Psoas muscle (tissue), 8 donors: ENCODE measurements around the gene OR5AN1. TPM values are rescaled to one million over a fixed set of nuclear protein-coding genes. Genes with fewer than 3 reads are reported as not detected.
"Not testable (repeated sequence)": the region's sequence is repeated elsewhere in the genome, so short reads cannot be mapped to it uniquely, and the experiment has no call there.

Experiments used
- ATAC-seq, 4 donors: fragments of 200-7000 bp; cut with Tn5 transposase; one replicate each; pipeline ENCODE4 v1.9.1; 2020; ENCODE audit warnings: moderate library complexity in 3 of 4, mild to moderate bottlenecking in 2 of 4
- DNase-seq, 2 donors: peaks; one replicate each; pipeline ENCODE4 v3.0.0-alpha.2; 2020
- H3K27ac ChIP-seq: fragments of 200-600 bp; one replicate; pipeline ENCODE4 v1.8.0; 2022
- H3K27me3 ChIP-seq, 3 donors: fragments of 200-600 bp in 1 of 3; one replicate each; pipeline versions ENCODE4 v1.6.1 to v1.8.0; 2013 to 2022; ENCODE audit warnings: low read length in 2 of 3, mild to moderate bottlenecking in 2 of 3, moderate library complexity in 1 of 3; ENCODE audit not compliant: insufficient read depth in 3 of 3
- H3K36me3 ChIP-seq, 2 donors: fragments of 200-600 bp in 1 of 2; one replicate each; pipeline versions ENCODE4 v1.6.1 to v1.8.0; 2013 to 2022; ENCODE audit warnings: low read depth in 1 of 2, mild to moderate bottlenecking in 1 of 2, moderate library complexity in 1 of 2; ENCODE audit not compliant: insufficient read depth in 1 of 2
- H3K4me1 ChIP-seq: fragments of 200-600 bp; one replicate; pipeline ENCODE4 v1.8.0; 2022
- H3K4me3 ChIP-seq: fragments of 200-600 bp; one replicate; pipeline ENCODE4 v1.8.0; 2022; ENCODE audit warnings: mild to moderate bottlenecking
- H3K9me3 ChIP-seq: fragments of 200-600 bp; one replicate; pipeline ENCODE4 v1.8.0; 2022
- WGBS, 3 donors: extraction: QIAGEN DNeasy Blood & Tissue Kit; methylation state at CpG; one replicate each; pipeline versions ENCODE4 v1.1.6 to v1.1.7; 2013; 5-methylcytosine and 5-hydroxymethylcytosine counted together
- intact Hi-C, 2 donors: fragments of 100-400 bp; cut with DNase I; formaldehyde crosslinking; loops; one replicate each; pipeline versions ENCODE4 v1.11.0 to v1.14.2; 2022
- polyA plus RNA-seq, 3 donors: library from polyadenylated mRNA; stranded (reverse); fragments of 200-250 nt; gene quantifications; one replicate each; pipeline ENCODE4 v1.2.3, GENCODE V29; 2013
- total RNA-seq, 4 donors: library from RNA; stranded (reverse); fragmentation: NEBNext Ultra II Directional in 2 of 4; extraction: Animal tissue kit (Norgen Biotek cat#: 25700) in 2 of 4; gene quantifications; one replicate each; pipeline versions ENCODE4 v1.2.1 to v1.2.4, GENCODE V29; 2021 to 2023
- TF ChIP-seq, protein P1 (sequence below): fragments of 200-600 bp; IDR thresholded peaks from one replicate; pipeline ENCODE4 v1.8.0; 2022; ENCODE audit warnings: antibody characterized with exemption
- donor health status: healthy with polysubstance abuse.
- donor health status: DM: no; HTN: no; CAD: no; lungs with moderate emphysema.
- donor health status: Bipolar disorder and iron deficiency.
- donor health status: healthy.
- donor health status: DM: yes; HTN: yes; CAD: no.
- donor health status: DM: no; HTN: no; CAD: no.
- donor health status: DM: no; HTN: no; CAD: no.
- donor health status: DM: yes; HTN: yes; CAD: no.

OR5AN1 gene
- total and polyA plus RNA-seq, 7 donors, result not detected

GRCh38 chr11:59368238-59369022 is 9.7 kb downstream of the OR5AN1 start:
- H3K9me3 ChIP-seq, result no peaks in the 10 kb centered on the region

DNA sequence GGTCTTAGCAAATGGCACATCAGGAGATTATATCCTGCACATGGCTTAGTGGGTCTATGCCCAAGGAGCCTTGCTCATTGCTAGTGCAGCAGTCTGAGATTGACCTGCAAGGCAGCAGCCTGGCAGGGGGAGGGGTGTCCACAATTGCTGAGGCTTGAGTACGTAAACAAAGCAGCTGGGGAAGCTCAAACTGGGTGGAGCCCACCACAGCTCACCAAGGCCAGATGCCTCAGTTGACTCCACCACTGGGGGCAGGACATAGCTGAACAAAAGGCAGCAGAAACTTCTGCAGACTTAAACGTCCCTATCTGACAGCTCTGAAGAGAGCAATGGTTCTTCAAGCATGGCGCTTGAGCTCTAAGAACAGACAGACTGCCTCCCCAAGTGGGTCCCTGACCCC is 13.6 kb downstream of the OR5AN1 start:
- H3K27ac ChIP-seq, intact Hi-C loops, H3K4me1 ChIP-seq, H3K36me3 ChIP-seq, H3K27me3 ChIP-seq, H3K4me3 ChIP-seq, DNase-seq, ATAC-seq, H3K9me3 ChIP-seq: not testable (repeated sequence)
- WGBS, 3 donors, result 26 to 43% (median 32%) methylated on average over 3 of the region's 3 CpGs

More at GRCh38 chr11:59368238-59369022, 9.7 kb downstream of the OR5AN1 start:
- DNase-seq, result no peak
- WGBS, 3 donors, result 55 to 57% (median 55%) methylated on average over 8 of the region's 8 CpGs
- no peak for ATAC-seq
- no peaks in the 10 kb centered on the region for H3K36me3 ChIP-seq
- no peak overlapping the region for H3K27ac ChIP-seq
- intact Hi-C loops, result no loop called here
- TF ChIP-seq, protein P1, sequence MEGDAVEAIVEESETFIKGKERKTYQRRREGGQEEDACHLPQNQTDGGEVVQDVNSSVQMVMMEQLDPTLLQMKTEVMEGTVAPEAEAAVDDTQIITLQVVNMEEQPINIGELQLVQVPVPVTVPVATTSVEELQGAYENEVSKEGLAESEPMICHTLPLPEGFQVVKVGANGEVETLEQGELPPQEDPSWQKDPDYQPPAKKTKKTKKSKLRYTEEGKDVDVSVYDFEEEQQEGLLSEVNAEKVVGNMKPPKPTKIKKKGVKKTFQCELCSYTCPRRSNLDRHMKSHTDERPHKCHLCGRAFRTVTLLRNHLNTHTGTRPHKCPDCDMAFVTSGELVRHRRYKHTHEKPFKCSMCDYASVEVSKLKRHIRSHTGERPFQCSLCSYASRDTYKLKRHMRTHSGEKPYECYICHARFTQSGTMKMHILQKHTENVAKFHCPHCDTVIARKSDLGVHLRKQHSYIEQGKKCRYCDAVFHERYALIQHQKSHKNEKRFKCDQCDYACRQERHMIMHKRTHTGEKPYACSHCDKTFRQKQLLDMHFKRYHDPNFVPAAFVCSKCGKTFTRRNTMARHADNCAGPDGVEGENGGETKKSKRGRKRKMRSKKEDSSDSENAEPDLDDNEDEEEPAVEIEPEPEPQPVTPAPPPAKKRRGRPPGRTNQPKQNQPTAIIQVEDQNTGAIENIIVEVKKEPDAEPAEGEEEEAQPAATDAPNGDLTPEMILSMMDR, result no peak
- H3K4me1 ChIP-seq, result no peaks in the 10 kb centered on the region
- no peaks in the 10 kb centered on the region for H3K27me3 ChIP-seq
- H3K4me3 ChIP-seq, result no peak overlapping the region

DNA sequence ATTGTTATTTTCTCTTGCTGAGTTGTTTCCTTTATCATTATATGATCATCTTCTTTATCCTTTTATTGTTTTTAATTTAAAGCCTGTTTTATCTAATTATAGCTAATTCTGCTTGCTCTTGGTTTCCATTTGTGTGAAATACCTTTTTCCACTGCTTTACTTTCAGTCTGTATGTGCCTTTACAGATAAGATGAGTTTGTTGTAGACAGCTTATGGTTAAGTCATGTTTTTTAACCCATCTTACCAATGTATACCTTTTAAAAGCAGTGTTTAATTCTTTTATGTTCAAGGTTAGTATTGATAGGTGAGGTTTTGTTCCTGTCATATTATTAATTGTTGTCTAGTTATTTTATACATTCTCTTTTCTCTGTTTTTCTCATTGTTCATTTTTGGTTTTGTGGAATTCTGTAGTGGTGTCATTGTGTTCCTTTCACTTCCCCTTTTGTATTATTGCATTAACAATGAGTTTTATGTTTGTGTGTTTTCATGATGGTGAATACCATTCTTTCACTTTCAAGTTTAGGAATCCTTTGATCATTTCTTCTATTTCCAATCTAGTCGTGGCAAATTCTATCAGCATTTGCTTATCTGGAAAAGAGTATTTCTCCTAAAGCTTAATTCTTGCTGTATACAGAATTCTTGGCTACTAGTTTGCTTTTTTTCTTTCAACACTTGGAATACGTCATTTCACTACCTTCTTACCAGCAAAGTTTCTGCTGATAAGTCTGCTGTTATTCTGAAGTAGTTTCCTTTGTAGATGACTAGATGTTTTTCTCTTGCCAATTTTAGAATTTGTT is 21.8 kb downstream of the OR5AN1 start:
- TF ChIP-seq, protein P1, result no peak
- Histone ChIP-seq H3K27ac (no peak overlapping the region), H3K4me3 (no peak overlapping the region), H3K9me3 (peaks cover 6% of the 10 kb centered on the region), H3K4me1 (no peaks in the 10 kb centered on the region), H3K27me3 (no peaks in the 10 kb centered on the region), H3K36me3 (no peaks in the 10 kb centered on the region)
- WGBS, 3 donors, result 50 to 54% (median 53%) methylated on average over 2 of the region's 2 CpGs
- ATAC-seq (no peak), DNase-seq (no peak)
- intact Hi-C loops, result no loop called here

- H3K27me3 ChIP-seq, result no peaks in the 10 kb centered on the region
- no peak overlapping the region for H3K27ac ChIP-seq
- no peak overlapping the region for H3K4me3 ChIP-seq
- ATAC-seq (no peak), DNase-seq (no peak)
- H3K4me1 ChIP-seq, result no peaks in the 10 kb centered on the region
- H3K9me3 ChIP-seq, result no peaks in the 10 kb centered on the region
- H3K36me3 ChIP-seq, result no peaks in the 10 kb centered on the region
- TF ChIP-seq, protein P1, result no peak
- intact Hi-C loops, result no loop called here
Observed at GRCh38 chr11:59394186-59394585, 35.5 kb downstream of the OR5AN1 start.

DNA sequence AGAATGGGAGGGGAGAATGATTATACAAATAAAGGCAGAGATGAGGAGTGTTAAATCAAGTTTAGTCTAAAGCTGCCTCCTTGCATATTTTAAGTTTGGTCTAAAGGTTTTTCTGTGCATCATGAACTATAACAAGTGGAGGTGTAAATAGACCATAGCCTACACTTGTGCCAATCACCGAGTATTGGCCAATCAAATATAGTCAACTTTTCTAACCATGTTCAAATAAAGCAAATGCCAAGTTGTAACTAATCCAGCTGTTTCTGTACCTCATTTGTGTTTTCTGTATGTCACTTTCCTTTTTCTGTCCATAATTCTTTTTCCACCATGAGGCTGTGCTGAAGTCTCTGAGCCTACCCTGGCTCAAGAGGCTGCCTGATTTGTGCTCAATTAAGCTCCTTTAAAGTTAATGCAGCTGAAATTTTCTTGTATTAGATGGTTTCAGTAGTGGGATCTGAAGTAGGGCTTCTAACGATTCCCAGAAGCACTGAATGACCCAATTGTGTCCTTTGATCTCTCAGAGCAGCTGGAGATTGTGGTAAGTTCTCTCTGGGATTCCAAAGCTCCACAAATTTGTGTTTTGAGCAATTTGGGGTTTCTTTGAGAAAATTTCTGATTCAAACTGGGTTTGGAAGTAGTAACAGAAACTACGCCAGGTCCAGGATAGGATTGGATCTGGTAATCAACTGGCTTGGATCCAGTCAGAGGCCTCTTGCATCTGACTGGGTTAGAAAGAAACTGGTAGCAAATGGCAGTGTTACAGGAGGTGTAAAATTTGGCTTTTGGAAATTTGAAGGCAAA is 42.0 kb downstream of the OR5AN1 start:
- Histone ChIP-seq H3K36me3 (no peaks in the 10 kb centered on the region), H3K4me3 (no peak overlapping the region), H3K9me3 (no peaks in the 10 kb centered on the region), H3K27me3 (no peaks in the 10 kb centered on the region), H3K27ac (no peak overlapping the region), H3K4me1 (no peaks in the 10 kb centered on the region)
- intact Hi-C loops, result no loop called here
- TF ChIP-seq, protein P1, result no peak
- DNase-seq (no peak), ATAC-seq (no peak)
- 29 to 50% (median 32%) methylated on average over 3 of the region's 3 CpGs for WGBS, 3 donors
